Retina (tissue), 1 donor: ENCODE results near the gene DMD.

ENCODE experiments used
- DNase-seq: peaks from one replicate; pipeline ENCODE4 v3.0.0-alpha.2; 2016

Gene DMD

DNA sequence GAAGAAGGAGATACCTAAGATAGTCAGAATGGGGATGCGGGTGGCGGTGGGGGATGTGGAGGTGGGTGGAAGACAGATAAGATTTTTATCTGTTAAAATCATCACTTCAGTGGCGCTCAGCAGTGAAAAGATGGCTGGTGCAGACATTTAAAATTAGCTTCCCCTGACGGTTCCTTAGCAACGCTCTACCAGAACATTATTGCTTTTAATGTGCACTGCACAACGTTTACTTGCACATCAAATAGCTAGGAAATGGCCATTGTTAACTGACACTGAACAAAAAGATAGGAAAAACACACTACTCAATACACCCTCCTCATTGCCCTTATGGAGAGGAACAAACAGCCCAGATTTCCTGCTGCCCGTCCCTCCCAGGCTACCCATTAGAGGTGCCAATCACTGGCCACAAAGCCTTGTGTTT lies 2078.5 kb downstream of the DMD start:
- no peak for DNase-seq

DNA sequence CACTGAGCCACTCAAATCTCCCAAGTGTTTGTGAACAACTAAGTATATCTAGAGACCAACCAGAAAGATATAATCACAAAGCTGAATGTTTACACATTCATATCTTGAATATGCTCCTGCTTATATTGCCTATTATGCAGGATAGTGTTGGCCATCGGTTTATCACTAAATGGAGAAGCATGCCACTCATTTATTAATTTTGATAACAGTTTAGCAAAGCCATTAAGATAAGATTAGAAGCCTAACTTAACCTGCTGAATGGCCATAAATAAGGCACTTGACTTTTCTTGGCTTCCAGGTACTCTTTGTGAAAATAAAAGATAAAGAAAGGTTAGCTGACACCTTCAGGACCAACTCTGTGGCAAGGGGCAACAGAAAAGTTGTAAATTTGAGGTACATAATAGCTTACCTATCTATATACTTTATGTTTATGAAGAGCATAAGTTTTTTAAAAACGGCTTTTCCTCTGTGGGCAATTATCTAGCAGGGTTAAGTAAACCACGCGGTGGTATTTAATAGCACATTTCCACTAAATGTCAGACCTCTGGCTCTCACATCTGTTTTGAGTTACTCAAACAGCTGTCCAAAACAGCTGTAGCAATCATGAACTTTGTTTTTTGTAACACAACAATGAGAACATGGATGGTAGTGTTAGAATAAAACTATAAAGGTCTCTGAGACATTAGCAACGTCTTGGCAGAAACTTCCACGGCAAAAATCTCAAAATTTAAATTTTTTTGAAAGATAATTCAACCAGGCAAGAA lies 2080.7 kb downstream of the DMD start:
- no peak for DNase-seq

DNA sequence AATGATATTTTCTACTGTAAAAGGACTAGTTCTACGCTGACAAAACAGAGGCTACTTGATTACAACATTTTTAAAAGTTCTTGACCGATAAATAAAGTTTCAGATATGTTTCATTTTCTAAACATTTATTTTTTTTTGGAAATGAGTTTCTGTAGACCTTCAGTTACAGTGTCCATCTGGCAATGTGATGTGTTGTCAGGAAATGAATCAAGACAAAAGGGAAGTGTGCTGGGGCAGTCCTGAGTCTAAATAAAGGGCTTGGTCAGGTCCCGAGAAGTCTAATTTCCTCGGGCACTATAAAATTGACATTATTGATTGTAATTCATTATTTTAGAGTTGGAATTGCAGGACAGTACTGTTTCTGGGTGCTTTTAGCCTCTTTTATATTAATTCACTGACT lies 2082.5 kb downstream of the DMD start:
- no peak for DNase-seq

DNA sequence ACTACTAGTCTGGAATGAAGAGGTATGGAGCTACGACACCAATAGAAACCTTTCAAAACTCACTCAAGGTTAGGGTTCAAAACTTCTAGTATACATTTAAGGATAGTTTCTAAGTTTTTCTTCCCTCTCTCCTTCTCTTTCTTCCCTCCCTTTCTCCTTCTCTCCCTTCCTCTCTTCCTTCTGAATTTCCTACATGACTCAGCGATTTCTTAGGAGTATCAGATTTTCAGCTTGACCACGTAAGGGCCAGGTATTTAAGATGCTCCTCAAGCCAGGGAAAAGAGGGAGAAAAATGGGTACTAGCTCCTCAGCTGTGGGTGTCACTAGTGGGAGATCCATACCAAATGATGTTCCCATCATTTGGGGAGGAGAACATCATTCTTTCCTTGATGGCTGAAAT lies 2083.6 kb downstream of the DMD start:
- DNase-seq: no peak

DNA sequence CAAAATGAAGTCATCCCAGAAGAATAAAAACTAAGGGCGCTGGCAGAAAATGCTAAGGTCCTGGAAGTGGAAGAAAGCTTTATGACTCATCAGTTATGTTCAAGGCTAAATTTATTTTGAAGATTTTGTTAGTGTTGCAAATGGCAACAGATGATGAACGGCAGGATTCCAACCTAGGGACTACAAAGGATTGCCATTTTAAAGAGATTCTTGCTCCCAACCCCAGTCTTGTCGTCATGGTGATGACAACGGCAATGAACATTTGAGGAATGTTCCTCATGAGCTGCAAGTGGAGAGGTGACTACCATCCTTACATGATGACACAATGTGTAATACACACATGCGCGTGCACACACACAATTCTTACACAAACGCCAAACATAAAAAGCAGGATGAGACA lies 2085.1 kb downstream of the DMD start:
- no peak for DNase-seq

DNA sequence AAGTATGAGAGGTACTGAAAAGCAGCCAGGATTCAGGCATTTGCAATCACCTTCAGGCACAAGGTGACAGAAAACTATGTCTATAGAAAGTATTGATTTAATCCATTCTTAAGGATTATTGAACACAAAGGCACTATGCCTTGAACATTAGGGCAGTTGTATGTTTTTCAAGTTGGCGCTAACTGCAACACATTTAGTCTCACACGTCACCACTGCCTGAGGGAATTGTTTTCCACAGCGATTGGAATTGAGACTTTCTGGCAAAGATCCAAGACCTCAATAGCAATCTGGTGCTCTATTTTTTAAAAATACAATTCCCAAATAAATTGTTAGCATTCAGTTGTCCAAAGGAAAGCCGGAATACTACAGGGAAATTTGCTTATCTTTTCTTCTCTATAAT lies 2086.8 kb downstream of the DMD start:
- no peak for DNase-seq

DNA sequence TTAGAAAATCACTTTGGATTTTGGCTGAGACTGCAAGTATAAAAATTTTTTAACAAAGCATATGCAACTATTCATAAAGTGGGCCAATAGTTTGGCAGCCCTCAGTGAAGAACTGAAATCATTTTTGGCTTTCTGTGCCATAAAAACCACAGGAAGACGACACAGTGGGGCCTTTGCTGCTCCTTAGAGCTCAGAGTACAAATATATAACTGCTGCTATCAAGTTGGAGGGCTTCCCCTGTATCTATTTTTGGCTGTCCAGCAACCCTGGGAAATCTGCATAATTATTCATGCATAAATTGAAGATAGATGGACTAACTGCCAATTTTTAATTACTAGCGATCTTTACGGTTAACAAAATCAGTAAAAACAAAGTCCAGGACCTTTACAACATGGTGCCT lies 2088.0 kb downstream of the DMD start:
- no peak for DNase-seq

DNA sequence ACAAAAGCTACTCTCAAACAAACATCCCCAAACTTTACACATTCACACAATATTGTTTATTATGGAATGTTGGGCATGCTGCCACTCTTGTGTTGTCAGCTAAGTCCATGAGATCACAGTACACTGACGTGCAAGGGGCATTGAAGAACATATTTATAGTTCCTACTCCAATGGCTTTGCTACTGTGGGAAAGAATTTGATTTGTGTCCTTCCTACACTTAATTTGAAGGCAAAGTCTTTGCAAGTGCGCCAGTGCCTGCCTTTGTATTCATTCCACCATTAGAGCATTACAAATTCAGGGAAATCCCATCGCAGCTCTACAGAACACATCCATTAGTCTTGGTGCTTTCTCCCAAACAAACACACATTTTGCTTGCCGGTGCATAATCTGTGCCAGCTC lies 2094.1 kb downstream of the DMD start:
- no peak for DNase-seq

DNA sequence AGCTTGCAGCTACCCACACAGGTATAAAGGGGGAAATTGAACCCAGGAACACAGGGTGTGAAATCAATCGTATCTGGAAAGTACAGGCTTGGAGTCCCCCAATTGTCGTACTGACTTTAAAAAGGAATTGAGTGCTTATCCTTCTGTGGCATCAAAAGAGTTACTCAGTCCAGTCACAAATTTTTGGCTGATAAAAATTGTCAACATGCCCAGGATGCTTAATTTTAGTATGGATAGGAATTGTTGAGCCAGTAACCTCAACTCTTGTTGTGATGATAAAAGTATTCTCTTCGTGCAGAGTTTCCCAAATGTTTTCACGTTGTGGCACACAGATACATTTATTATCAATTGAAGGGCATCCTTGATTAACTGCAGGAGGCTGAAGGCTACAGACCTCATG lies 2096.0 kb downstream of the DMD start:
- DNase-seq: no peak

DNA sequence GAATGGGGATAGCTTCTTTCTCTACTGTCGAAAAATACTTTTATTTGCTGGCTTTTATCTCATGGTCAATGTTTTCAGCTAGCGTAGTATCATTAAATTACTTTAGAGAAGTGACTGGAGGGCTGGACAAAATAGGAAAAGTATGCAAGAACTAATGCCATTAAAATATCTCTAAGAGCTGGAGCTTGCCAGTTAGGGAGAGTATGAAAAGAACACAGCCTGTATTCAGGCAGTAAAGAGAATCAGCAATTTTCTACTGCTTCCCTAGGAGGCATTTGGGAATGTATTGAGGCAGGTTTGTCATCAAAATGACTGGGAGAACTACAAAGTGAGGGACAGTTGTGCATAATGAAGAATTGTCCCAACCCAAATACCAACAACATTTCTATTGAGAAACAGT lies 2096.5 kb downstream of the DMD start:
- DNase-seq: no peak

DNA sequence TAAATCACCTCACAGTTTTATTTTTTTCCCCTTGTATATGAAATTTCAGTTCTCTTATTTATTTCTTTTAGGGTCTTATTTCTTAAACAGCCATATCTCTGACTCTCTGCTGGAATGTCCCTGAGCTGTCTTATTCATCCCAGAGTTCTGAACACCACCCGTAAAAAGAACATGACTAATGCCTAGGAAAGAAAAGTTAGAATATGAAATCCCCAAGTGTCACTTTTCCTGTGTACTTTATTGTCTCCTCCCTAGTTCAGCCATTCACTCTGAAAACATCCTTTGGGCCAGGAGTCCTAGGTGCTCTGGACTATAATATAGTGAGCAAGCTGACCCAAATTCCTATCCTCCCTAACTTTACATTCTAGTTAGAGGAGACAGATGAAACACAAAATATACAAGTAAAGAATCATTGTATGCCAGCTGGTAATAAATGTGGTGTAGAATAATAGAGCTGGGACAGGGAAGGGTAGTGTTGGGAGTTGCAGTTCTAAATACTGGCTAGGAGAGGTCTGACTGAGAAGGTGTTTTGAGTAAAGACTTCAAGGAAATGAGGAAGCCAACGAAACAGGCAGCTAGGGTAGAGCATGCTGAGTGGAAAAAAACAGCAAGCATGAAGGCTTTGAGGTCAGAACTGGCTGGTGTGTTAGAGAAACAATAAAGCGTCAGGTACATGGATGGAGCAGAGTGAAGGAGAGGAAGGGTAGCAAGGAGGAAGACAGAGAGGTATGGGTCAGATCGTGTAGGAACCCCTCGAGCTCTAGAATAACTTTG lies 2098.9 kb downstream of the DMD start:
- DNase-seq: no peak

DNA sequence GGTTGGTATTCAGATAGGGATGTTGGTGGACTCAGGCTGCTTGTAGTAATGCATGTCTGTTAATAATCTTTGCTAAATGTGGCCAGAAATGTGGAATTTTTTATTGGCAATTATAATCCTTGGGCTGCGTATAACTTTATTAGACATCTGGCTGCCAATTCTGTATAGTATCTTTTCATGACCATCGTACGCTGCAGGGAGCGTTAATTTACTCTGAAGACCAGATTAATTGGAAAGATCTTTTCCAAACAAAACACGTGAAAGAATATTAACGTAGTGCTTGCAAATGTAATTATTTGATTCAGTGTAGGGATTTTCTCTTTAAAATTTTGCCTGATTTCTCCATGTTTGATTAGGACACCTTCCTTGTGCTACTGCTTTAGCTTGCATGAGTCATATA lies 2100.7 kb downstream of the DMD start:
- DNase-seq: no peak

DNA sequence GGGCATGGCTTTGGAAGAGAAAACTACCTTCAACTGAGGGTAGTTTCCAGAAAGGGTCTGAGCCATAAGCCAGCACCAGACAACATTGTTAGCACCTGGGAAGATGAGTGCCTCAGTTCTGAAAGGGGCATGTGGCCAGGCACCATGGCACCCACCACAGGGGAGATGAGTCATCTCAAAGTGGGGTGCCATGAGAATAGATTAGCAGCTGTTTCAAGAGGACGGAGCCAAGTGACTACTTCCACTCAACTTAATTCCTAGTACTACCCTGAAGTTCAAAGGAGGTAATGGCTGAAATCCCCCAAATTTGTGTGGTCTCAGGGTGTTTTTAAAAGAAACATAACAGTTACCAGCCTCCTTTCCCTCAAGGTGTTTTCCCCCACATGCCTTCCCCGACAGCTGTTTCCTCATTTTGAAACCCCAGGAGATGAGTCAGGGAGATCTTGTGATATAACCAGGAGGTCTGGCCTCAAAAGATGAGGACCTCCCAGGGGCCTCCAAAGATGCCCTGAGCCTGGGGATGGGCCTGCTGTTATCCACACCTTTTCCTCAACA lies 2111.7 kb downstream of the DMD start:
- no peak for DNase-seq

DNA sequence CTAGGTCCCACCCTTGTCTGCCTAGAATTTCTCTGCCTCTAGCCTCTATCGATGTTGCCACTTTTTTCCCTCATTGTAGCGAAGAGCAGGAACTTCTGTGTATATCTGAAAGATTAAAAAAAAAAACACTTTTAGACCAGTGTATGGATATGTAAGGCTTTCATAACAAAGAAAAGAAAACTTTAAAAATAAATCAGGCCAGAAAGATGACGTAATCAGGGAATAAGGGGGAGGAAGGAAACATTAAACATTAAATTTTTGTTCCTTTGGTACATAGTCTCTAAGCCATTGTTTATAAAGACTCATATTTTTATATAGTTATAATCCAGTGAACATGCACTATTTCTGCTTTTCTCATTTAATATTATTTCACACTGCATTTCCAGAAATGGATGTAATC lies 2113.3 kb downstream of the DMD start:
- no peak for DNase-seq

DNA sequence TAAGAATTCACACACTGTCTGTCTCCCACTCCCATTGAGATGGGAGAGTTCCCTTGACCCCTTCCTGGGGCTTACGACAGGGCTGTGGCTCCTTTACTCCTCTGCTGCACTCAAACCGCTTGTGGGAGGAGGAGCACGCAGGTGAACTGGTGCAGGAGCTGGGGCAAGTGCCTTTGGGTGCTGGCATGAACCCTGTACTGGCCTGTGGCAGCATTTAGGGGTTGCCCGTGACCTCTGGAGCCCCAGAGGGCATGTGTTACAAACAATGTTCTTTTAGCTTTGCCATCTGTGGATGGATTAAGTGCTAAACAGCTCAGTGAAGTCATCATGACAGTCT lies 2117.7 kb downstream of the DMD start:
- no peak for DNase-seq

DNA sequence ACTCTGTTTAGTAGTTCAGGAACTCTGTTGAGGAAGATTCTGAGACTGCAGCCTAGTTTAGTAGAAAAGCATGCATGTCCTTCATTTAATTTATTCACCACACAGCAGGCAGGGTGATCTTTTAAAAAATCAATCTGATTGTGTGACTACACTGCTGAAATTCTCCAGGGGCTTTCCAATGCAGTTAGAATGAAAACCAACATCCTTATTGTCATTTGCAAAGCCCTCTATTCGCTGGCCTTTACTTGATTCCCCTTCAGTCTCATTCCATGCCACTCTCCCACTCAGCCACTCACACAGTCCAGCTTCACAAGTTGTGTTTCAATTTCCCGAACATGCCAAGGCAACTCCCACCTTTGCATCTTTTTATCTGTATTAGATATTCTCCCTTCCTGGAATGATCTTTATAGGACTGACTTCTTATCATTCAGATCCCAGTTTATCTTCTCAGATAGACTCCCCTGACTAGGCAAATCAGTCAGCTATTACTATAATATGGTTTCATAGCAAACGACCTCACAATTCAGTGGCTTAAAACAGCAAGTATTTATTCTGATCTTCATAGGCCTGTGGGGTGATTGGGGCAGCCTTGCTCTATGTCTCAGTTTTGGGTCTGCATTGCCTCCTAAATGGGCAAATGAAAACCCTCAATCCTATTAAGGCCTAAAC lies 2118.2 kb downstream of the DMD start:
- DNase-seq: no peak

DNA sequence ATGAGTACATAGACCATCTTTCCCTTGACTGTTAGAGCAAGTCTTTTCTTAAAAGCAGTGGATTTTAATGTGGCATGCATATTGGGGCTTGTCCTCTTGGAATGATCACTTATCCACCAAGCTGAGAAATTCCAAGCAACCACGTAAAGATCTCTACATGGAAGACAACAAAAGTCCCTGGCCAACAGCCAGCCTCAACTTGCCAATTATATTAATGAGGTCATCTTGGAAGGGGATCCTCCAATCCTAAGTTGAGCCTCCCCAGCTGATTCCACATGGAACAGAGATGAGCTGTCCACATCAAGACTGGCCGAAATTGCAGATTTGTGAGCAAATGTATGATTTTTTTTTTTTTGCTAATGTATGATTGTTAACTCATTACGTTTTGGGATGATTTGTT lies 2118.9 kb downstream of the DMD start:
- DNase-seq: no peak

DNA sequence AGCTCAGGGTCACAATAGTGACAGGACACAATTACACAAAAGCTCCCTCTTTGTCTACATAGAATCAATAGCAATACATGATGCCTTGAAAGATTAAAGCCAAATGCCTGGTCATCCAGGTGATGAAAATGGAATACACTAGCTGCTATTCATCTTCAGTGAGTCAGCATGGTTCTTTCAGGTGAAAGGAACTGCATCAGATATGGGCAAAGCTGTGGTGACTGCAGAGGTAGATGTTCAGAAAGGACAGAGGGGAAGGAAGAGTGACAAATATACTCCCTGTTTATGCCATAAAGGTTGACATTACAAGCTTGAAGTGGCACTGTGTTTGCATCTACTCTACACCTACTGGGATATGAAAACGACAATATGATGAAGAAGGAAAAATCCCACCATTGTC lies 2119.5 kb downstream of the DMD start:
- DNase-seq: no peak

DNA sequence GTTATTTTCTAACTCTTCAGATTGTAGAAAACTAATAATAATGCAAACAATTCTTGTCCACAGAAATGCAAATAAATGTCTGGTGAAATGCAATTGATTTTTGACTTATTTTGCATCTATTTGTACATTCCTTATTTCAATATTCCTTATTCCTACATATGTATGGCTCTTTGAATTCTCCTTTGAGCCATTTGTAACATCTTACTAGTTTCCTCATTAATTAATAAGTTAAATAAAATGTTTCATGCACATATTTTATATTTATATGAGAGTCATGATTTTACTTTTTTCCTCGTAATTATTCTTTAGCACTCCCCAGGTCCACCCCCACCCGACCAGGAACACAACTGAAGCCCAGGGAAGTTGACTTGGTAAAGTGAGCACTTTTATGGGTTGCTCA lies 2136.8 kb downstream of the DMD start:
- no peak for DNase-seq

DNA sequence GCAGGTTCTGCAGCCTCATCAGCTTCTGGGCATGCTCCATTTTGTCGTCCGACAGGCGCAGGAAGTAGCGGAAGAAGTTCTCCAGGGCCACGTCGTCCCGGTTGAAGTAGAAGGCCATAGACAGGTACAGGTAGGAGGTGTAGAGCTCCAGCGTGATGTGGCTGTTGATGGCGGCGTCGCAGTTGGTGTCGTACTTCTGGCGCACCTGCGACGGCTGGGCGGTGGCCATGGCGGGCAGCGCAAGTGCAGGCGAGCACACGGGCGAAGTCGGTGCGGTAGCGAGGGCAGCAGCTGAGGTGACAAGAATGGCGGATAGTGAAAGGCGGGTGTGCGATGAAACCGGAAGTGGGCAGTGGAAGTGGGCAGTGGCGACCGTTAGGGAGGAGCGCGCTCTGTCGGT lies 2139.6 kb downstream of the DMD start, which contains the start of gene FTHL17:
Gene FTHL17, minus strand, starts transcription at position 317 of the 400 bp plus-strand sequence. Its CDS starts 88 bp downstream, at position 229.
- no peak for DNase-seq

DNA sequence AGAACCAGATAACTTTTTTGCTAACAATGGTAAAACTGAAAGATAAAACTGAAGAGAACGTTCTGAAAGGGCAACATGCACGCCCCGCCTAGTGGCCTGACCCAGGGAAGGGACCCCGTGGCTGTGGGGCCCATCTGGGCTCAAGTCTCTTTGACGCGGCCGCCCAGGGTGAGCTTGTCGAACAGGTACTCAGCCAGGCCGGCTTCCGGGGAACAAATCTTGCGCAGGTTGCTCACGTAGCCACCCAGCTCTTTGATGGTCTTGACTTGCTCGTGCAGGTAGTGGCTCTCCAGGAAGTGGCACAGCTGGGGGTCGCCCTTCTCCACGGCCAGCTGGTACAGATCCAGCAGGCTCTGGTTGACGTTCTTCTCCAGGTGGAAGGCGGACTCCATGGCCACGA lies 2140.1 kb downstream of the DMD start:
- DNase-seq: no peak

DNA sequence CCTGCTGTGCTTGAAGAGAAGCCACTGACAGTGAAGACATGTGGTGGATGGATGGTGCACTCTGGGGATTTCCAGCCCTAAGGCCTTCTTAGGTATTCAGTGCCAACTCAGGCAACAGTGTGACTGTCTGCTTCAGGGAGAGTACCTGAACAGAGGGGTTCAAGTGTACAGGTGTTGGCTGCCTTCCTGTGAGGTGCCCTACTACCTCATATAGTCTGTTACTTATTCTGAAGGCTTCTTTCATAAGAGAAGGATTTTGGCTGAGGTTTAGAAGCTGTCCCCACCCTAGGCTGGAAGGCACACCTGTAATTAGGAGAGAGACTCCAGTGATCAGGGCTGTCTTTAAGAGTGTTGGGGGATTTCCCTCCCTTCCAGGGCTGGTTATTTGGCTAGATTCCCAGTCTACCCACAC lies 2141.3 kb downstream of the DMD start:
- no peak for DNase-seq
